ENCODE data around the gene HOXB3. TPM values are rescaled to one million over a fixed set of nuclear protein-coding genes. Genes with fewer than 3 reads are reported as not detected.
A peak's percentile ranks its signal among the peaks of the same experiment; 100 is the strongest.

The HOXB3 gene
- total RNA-seq, 1 experiment from 2014 or later, result 8.8 TPM

DNA sequence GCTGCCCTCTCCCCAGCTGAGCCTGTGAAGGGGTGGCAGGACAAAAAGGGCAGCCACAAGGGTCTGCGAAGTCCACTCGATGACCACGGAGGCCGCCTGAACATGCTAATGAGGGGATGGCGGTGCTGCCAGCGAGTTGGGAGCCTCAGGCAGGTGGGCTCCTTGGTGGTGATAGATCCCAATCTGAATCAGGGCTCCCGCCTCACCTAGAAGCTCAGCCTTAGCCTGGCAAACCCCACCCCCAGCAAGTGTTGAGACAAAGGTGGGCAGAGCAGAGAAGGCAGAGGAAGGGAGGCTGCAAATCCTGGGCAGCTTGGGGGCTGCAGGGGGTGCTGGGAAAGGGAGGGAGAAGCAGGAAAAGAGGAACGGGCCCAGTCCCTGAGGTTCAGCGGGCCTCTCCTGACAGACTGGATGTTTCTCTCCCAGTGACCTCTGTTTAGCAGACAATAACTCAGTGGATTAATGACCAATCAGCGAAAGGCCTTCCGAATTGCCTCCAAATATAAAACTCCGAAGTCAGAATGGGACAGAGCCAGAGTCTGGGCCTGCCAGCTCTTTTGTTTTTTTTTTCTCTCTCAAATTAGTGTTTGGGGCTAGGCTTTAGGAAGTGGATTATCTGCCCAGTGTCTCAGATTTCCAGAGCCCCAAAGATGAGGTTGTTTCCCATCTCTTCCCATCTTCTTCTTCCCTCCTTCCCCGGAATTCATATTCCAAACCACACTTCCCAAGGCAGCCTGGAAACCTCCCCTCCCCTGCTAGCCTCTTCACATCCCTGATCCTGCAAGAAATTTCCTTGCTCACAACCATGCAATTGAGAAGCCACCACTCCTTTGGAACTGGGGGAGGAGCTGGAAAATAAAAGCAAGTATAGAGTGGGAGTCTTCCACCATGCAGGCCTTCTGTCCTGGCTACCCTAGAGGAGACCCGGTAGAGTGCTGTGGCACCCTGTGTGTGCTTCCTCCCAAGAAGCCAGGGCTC is 29.9 kb downstream of the HOXB3 start:
- no peak for DNase-seq
- Histone ChIP-seq H3K4me1 (peaks cover 10% of the 10 kb centered on the region), H3K27me3 (no peaks in the 10 kb centered on the region), H3K9me3 (replicated peaks) (no peaks in the 10 kb centered on the region), H3K36me3 (no peaks in the 10 kb centered on the region), H3K27ac (no peak overlapping the region), H3K4me3 (no peak overlapping the region)

DNA sequence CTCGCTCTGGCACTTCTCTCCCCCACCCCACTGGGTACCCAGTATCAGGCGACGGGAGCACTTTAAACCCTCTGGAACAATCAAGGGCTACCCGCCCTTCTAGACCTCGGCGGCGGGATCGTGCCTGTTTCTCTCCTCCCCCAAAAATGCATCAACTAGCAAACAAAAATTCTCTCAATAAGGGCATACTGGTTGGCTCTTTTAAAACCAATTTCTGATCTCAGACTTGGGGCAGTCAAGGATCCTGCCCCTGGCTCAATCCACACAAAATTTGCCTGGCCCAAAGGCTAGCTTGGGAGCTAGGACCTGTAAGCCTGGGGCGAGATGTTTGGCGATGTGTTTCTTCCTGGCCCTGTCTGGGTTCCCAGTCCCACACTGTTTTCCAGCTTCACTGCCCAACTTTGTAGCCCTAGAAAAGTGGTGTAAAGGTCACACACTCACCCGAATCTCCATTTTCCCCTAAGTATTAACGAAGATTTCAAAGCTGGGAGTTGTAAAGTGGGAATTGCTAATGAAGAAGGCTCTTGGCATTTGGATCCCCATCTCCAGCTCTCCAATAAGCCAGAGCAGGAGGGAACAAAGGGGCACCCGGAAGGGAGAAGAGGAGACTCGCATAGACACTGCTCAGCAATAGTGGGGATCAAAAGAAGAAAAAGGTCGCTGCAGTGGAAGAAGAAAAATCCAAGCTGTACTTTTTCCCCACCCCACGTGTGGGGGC is 30.8 kb downstream of the HOXB3 start:
- H3K9me3 ChIP-seq (replicated peaks), result no peaks in the 10 kb centered on the region
- no peak overlapping the region for H3K27ac ChIP-seq
- no peaks in the 10 kb centered on the region for H3K36me3 ChIP-seq
- no peaks in the 10 kb centered on the region for H3K27me3 ChIP-seq
- peaks cover 16% of the 10 kb centered on the region for H3K4me1 ChIP-seq
- DNase-seq, result no peak
- no peak overlapping the region for H3K4me3 ChIP-seq

DNA sequence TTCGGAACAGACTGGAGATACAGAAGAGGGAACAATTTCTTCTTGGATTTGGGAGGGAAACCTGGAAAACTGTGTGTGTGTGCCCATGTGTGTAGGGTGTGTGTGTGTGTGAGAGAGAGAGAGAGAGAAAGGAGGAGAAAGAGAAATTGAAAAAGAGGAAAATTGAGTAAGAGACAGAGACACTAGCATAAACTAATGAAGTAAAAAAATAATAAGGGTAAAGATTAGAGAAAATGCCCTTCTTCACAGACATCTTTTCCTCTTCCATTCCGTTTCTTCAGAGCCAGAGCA is 31.3 kb downstream of the HOXB3 start:
- no peaks in the 10 kb centered on the region for H3K36me3 ChIP-seq
- DNase-seq, result no peak
- no peaks in the 10 kb centered on the region for H3K9me3 ChIP-seq (replicated peaks)
- no peak overlapping the region for H3K27ac ChIP-seq
- no peak overlapping the region for H3K4me3 ChIP-seq
- peaks cover 16% of the 10 kb centered on the region for H3K4me1 ChIP-seq
- no peaks in the 10 kb centered on the region for H3K27me3 ChIP-seq

- no peak for DNase-seq
- Histone ChIP-seq H3K4me1 (peaks cover 16% of the 10 kb centered on the region), H3K27ac (no peak overlapping the region), H3K9me3 (replicated peaks) (no peaks in the 10 kb centered on the region), H3K4me3 (no peak overlapping the region), H3K36me3 (no peaks in the 10 kb centered on the region), H3K27me3 (no peaks in the 10 kb centered on the region)
Measured at GRCh38 chr17:48558057-48558830, 31.8 kb downstream of the HOXB3 start.

GRCh38 chr17:48556576-48557401 is 33.3 kb downstream of the HOXB3 start:
- H3K4me1 ChIP-seq, result peaks cover 16% of the 10 kb centered on the region
- H3K27ac ChIP-seq, result no peak overlapping the region
- H3K36me3 ChIP-seq, result peaks cover 5% of the 10 kb centered on the region; the same call in 1 of the 2 replicates
- H3K27me3 ChIP-seq, result no peaks in the 10 kb centered on the region
- H3K4me3 ChIP-seq, result no peak overlapping the region
- no peaks in the 10 kb centered on the region for H3K9me3 ChIP-seq (replicated peaks)
- no peak for DNase-seq

- no peaks in the 10 kb centered on the region for H3K9me3 ChIP-seq (replicated peaks)
- H3K4me1 ChIP-seq, result peaks cover 16% of the 10 kb centered on the region
- H3K27ac ChIP-seq, result no peak overlapping the region
- H3K36me3 ChIP-seq, result peaks cover 10% of the 10 kb centered on the region; the same call in 1 of the 2 replicates
- peak overlapping the region; percentile 62 for H3K4me3 ChIP-seq
- H3K27me3 ChIP-seq, result no peaks in the 10 kb centered on the region
- DNase-seq, result no peak
Measured at GRCh38 chr17:48556229-48556575, 33.8 kb downstream of the HOXB3 start.

DNA sequence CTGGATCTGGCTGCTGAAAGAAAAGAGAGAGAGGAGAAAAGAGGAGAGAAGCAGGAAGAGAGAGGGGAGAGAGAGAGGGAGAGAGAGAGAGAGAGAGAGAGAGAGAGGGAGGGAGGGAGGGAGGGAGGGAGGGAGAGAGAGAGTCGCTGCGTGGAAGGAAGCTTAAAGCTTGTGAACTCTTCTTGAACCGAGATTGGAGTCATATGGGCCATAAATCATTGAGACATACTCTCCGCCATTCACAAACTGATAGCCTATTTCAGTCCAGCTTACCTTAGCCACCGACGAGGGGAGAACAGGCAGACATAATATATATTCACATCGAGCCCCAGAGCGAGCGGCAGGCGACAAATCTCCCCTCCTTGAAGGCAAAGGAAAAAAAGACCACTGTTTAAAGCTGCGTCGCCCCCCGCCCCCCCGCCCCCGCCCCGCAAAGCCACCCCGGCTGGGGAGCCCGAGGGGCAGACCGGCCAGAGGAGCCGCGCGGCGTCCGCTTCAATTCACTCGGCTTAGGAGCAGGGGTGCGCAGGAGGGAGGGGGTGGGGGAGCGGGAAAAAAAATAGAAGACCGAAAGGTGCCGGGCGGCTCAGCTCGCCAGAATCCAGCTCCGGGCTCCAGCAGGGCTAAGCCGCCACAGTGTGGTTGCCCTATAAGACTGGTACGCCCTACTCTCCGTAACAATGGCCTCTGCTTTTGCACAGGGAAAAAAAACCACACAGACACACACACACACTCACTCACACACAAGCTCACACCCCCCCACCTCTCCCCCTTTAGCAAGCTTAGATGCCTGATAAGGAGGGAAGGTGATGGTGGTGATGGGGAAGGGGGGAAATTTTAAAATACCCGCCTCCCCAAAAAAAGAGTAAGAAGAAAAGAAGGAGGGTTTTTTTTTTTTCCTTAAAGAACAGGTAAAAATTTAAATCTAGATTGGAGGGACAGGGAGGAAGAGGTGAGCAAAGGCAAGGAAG is 34.5 kb downstream of the HOXB3 start:
- Histone ChIP-seq H3K4me3 (peak overlapping the region; percentile 62), H3K27ac (peak overlapping the region; percentile 52), H3K27me3 (no peaks in the 10 kb centered on the region), H3K36me3 (peaks cover 10% of the 10 kb centered on the region; the same call in 1 of the 2 replicates), H3K9me3 (replicated peaks) (no peaks in the 10 kb centered on the region), H3K4me1 (peaks cover 16% of the 10 kb centered on the region)
- DNase-seq, result peak; percentile 59 to 70

DNA sequence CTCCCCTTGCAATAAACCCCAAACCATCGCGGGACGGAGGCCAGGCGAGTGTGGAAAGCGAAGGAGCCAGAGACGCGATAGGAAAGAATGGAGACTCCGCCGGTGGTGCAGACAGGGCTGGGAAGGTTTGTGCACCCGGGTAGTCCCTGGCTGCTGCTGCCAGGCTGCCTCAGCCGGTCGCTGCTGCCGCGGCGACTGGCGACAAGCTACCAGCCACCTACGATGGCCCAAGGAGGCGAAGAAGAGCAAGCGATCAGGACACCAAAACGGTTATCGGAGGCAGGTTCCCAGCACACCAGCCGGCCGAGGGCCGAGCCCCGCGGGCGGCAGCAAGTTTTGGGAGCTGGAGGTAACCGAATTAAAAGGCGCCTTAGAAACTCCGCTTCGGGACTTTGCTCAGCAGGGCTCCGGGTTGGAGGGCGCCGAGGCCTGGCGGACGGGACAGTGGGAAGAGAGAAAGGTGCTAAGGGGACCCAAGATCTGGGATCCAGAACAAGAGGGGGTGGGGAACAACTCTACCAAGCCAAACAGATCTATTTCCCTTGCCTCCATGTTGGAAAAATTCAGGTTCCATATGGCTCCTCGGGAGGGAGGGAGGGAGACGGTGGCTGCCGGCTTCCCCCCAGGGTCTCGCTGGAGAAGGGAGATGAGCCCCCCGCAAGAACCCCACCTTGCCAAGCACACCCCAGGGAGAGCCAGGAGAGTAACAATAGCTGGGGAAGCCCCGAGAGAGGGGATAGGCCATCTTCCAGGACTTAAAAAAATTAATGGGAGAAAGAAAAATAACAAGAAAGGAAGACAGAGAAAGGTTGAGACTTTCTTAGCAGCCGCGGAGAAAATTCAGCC is 35.4 kb downstream of the HOXB3 start:
- no peaks in the 10 kb centered on the region for H3K9me3 ChIP-seq (replicated peaks)
- H3K4me1 ChIP-seq, result peaks cover 16% of the 10 kb centered on the region
- DNase-seq, result no peak
- no peaks in the 10 kb centered on the region for H3K27me3 ChIP-seq
- peak overlapping the region; percentile 62 for H3K4me3 ChIP-seq
- H3K36me3 ChIP-seq, result peaks cover 10% of the 10 kb centered on the region; the same call in 1 of the 2 replicates
- peak overlapping the region; percentile 52 for H3K27ac ChIP-seq

DNA sequence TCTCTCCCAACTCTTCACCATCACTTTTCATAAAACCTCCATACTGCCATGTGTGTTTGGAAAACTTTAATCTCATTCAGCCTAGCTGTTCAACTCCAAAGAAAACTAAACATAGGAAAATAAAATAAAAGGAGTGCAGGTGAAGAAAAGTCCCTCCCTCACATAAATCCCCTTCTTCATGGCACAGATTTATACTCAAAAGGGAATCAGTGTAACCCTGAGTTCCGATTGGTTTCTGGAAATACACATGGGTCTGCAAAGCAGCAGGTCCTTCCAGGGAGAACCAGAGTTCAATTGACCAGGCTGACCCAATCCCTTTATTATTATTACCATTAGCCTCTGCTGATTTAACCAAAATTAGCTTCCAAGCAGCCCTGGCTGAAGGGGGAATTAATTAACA is 36.2 kb downstream of the HOXB3 start:
- H3K4me3 ChIP-seq, result no peak overlapping the region
- no peaks in the 10 kb centered on the region for H3K27me3 ChIP-seq
- no peak for DNase-seq
- no peaks in the 10 kb centered on the region for H3K9me3 ChIP-seq (replicated peaks)
- peaks cover 16% of the 10 kb centered on the region for H3K4me1 ChIP-seq
- H3K27ac ChIP-seq, result no peak overlapping the region
- peaks cover 10% of the 10 kb centered on the region; the same call in 1 of the 2 replicates for H3K36me3 ChIP-seq

DNA sequence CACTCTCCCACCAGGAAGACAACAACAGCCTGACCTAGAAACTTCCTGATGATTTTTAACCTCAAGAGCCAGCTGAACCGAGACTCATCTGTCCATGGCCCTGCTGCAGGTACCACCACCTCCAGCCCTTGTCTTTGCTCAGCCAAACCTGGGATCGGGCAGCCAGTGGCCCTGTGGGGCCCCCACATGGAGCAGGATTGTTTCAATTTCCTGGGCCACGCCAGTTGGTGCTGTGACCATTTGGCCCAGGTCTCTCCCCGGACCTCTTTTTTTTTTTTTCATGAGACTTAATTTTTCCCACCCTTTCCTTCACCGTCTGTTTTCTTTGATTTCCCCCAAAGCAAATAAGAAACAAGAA is 36.9 kb downstream of the HOXB3 start:
- H3K4me1 ChIP-seq, result peaks cover 16% of the 10 kb centered on the region
- no peak for DNase-seq
- peaks cover 10% of the 10 kb centered on the region; the same call in 1 of the 2 replicates for H3K36me3 ChIP-seq
- no peaks in the 10 kb centered on the region for H3K27me3 ChIP-seq
- no peak overlapping the region for H3K27ac ChIP-seq
- H3K4me3 ChIP-seq, result no peak overlapping the region
- no peaks in the 10 kb centered on the region for H3K9me3 ChIP-seq (replicated peaks)

DNA sequence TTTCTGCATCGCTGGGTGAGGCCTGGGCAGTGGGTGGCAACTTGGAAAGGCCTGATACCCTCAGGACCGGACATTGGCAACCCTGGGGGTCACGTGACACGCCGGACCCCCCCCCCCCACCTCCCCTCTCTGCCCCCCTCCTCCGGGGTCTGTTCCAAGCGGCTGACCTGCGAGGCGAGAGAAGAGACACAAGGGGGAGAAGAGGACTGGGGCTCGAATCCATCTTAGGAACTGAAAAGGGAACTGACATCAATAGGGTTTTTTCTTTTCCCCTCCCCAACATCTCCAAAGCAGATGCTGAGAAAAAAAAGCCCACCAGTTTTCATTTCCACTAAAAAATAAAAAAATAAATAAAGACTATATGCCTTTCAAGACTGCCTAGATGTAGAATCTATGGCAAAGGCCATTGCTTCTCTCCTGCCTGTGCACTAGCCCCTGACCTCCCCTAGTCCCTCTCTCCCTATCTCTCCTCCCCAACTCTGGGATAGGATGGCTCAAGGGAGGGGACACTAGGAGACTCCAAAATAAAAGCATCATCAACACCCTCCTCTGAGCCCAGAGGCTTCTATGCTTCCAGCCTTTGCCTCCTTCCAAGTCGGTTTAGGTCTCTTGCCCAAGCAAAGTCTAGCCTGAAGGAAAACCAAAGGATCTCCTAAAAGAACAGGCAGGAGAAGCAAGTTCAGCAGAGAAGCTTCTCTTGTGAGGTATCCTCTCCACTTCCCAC is 37.4 kb downstream of the HOXB3 start:
- Histone ChIP-seq H3K27me3 (no peaks in the 10 kb centered on the region), H3K36me3 (peaks cover 10% of the 10 kb centered on the region; the same call in 1 of the 2 replicates), H3K4me3 (no peak overlapping the region), H3K4me1 (peaks cover 16% of the 10 kb centered on the region), H3K9me3 (replicated peaks) (no peaks in the 10 kb centered on the region), H3K27ac (no peak overlapping the region)
- DNase-seq, result no peak
